ENCODE results near the gene SS18L1. TPM values are rescaled to one million over a fixed set of nuclear protein-coding genes. Genes with fewer than 3 reads are reported as not detected.

The SS18L1 gene
- total and polyA plus RNA-seq, 3 donors from 2014 or later = 16.2 to 69.5 (median 54.6) TPM

- Histone ChIP-seq H3K4me1 (peaks cover 32% of the 10 kb centered on the region), H3K36me3 (ENCODE audit: low read depth, missing control alignments) (no peaks in the 10 kb centered on the region), H3K9me3 (no peaks in the 10 kb centered on the region), H3K27ac (peak overlapping the region; percentile 64 to 98), H3K27me3 (no peaks in the 10 kb centered on the region), H3K4me3 (peak overlapping the region; percentile 76 to 92)
- intact Hi-C loops (cut with DNase I; ENCODE audit: low total_unique reads) = loop anchor here (5.0 kb wide), 1 partner anchor 75 kb away; the partner anchor contains the start of gene TAF4
- no peak for DNase-seq
- TF ChIP-seq POLR2A (IDR thresholded peaks at IDR 0.05) (no peak), CTCF (IDR thresholded peaks at IDR 0.05) (no peak)
- 0 to 1% methylated on average over 16 to 44 of the region's 71 CpGs for WGBS, 2 donors
Measured at GRCh38 chr20:62142252-62143080, 1.1 kb upstream of the SS18L1 start.

GRCh38 chr20:62143957-62144825 lies 622 bp downstream of the SS18L1 start:
- H3K4me3 ChIP-seq = peak overlapping the region; percentile 77 to 92
- no peaks in the 10 kb centered on the region for H3K9me3 ChIP-seq
- peak overlapping the region; percentile 77 to 98 for H3K27ac ChIP-seq
- intact Hi-C loops (cut with DNase I; ENCODE audit: low total_unique reads) = loop anchor here (5.0 kb wide), 1 partner anchor 77 kb away; the partner anchor contains the start of gene TAF4
- no peaks in the 10 kb centered on the region for H3K27me3 ChIP-seq
- DNase-seq = peak; percentile 66
- TF ChIP-seq CTCF (IDR thresholded peaks at IDR 0.05) (no peak), POLR2A (IDR thresholded peaks at IDR 0.05) (no peak)
- H3K36me3 ChIP-seq (ENCODE audit: low read depth, missing control alignments) = no peaks in the 10 kb centered on the region
- WGBS, 2 donors = 0% methylated on average over 26 to 48 of the region's 104 CpGs
- H3K4me1 ChIP-seq = peaks cover 32% of the 10 kb centered on the region

GRCh38 chr20:62145688-62146018 lies 2.1 kb downstream of the SS18L1 start:
- H3K9me3 ChIP-seq = no peaks in the 10 kb centered on the region
- no peak for TF ChIP-seq CTCF (IDR thresholded peaks at IDR 0.05)
- no peak for TF ChIP-seq POLR2A (IDR thresholded peaks at IDR 0.05)
- intact Hi-C loops (cut with DNase I; ENCODE audit: low total_unique reads) = no loop called here

GRCh38 chr20:62146019-62146755 lies 2.6 kb downstream of the SS18L1 start:
- DNase-seq = no peak
- intact Hi-C loops (cut with DNase I; ENCODE audit: low total_unique reads) = no loop called here
- TF ChIP-seq POLR2A (IDR thresholded peaks at IDR 0.05) = no peak
- no peak for TF ChIP-seq CTCF (IDR thresholded peaks at IDR 0.05)
- Histone ChIP-seq H3K9me3 (no peaks in the 10 kb centered on the region), H3K36me3 (ENCODE audit: low read depth, missing control alignments) (no peaks in the 10 kb centered on the region), H3K27me3 (no peaks in the 10 kb centered on the region), H3K27ac (no peak overlapping the region), H3K4me1 (peaks cover 29% of the 10 kb centered on the region), H3K4me3 (no peak overlapping the region)
- WGBS, 2 donors = 92 to 99% methylated on average over 12 to 22 of the region's 22 CpGs

More at GRCh38 chr20:62145688-62146018, 2.1 kb downstream of the SS18L1 start:
- Histone ChIP-seq H3K27ac (no peak overlapping the region), H3K36me3 (ENCODE audit: low read depth, missing control alignments) (no peaks in the 10 kb centered on the region), H3K27me3 (no peaks in the 10 kb centered on the region), H3K4me1 (peaks cover 33% of the 10 kb centered on the region), H3K4me3 (no peak overlapping the region)
- 90% methylated on average over 7 of the region's 7 CpGs for WGBS, 2 donors
- DNase-seq = no peak

Measured in testis (tissue), 3 donors.